Stimulated activated CD4-positive, alpha-beta T cell treated with anti-CD3 and anti-CD28 coated beads, Interleukin-2, amount 100 ng/mL, for 48 hours (primary cell): ENCODE measurements around the gene FAM53A.
A peak's percentile ranks its signal among the peaks of the same experiment; 100 is the strongest.

ENCODE experiments used
- DNase-seq, 2 donors: peaks; one replicate each; pipeline ENCODE4 v3.0.0-alpha.2; 2020

FAM53A gene

DNA sequence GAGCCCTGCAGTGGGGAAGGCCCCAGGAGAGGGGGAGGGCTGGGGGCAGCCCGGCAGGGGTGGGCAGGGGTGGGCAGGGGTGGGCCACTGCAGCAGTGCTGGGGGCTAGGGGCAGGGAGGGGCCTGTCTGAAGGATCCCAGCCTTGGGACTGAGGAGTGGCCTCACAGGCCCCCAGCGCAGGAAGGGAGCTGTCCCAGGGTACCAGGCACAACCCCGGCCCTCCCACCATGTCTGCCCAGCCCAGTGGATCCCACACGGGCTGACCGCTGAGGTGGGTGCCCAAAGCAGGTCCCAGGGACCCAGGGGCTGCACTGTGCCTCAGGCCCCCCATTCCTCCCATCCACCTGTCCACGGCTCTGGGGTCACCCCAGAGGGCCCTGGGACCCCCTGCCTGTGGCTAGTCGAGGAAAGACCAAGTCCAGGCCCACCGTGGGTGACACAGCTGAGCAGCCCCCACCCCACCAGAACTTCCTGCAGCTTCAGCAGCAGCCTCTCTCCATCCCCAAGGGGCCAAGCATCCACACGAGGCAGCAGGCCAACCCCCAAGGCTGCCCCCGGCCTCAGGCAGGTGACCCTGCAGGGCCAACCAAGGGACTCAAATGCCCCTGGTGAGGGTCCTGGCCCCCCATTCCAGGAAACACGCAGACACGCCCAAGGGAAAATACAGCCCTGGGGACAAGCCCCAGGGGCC is 46.4 kb downstream of the FAM53A start:
- no peak for DNase-seq

DNA sequence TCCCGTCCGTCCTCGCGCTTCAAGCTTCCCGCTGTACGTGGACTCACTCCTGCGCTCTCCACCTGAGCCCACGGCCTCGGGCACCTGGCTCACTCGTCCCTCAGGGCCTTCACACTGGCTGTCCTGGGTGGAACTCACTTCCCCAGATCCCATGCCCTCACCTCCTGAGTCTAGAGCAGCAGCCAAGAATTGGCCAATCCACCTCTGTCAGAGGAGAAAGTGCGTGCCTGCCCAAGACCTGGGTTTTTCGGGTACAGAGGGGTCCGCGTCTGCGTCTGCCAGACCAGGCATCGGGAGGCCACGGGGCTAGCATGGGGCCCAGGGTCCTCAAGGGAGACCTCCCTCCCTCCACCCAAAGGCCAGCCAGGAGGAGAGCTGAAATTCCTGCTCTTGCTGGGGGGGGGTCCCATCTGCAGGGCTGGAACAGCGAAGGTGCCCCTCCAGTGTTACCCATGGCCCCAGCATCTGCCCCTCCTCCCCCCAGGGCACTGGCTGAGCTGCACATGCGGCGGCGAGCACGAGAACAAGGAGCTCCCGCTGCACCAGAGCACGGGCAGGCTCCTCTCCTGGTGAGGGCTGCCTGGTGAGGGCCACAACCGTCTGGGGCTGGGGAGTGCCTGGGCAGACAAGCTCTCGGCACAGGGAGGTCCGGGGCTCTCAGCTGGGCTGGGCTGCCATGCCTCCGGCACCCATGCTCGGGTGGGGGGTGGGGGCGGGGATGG is 47.5 kb downstream of the FAM53A start:
- DNase-seq, result no peak

DNA sequence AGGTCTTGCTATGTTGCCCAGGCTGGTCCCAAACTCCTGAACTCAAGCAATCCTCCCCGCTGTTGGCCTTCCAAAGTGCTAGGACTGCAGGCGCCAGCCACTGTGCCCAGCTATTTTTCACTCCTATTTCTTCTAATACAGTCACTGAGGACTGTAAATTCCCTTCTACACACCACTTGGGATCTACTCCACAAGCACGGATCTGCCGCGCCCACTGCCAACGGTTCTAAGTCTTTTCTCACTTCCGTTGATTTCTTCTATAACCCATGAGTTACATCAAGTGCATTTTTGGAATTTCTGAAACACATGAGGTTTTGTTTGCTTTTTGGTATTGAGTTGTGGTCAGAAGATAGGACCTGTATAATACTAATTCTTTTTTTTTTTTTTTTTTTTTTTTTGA is 48.6 kb downstream of the FAM53A start:
- no peak for DNase-seq

DNA sequence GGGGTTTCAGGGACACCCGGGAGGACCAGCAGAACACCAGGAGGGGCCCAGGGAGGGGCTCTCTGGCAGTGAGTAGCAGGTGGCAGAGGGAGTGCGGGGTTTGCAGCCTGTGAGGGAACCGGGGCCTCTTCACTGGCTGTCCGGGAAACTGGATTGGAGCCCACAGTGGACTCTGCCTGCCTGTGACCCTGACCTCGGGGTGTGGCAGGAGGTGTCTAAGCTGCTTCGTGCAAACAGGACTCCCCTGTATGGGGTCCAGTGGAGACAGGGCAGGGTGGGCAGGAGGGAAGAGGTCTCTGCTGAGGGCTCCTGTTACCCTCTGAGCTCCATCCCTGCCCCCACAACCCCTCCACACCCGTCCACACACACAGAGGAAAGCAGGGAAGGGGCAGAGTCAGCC is 50.1 kb downstream of the FAM53A start:
- no peak for DNase-seq

DNA sequence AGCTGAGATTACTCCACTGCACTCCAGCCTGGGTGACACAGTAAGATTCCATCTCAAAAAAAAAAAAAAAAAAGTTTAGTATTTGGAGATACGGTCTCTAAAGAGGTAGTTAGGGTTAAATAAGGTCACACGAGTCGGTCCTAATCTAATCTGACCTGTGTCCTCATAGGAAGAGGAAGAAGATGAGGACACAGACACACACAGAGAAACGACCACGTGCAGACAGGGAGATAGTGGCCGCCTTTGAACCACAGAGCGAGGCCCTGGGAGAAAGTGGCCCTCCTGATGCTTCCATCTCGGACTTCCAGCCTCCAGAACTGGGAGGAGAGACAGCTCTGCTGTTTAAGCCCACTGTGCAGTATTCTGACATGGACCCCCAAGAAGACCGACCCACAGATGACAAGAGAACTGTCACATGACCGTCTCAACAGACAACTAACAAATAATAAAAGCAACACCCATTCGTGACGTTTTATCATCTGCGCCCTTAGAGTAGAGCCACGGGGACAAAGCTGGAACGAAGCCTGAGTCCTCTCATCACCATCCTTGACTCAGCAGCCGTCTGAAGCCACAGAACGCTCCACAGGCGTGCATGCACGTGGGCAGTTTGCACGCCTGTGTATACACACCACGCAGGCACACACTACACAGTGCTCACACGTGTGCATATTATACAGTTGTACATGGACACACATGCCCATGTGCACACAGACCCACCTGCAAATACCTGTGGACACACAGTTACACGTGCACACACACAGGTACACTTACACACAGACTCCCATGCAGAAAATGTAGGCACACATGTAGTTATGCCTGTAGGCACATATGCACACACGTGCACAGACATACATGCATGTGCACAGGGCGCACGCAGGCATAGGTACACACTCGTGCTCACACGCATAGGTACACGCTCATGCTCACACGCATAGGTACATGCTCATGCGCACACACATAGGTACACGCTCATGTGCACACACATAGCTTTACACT is 51.7 kb downstream of the FAM53A start:
- no peak for DNase-seq

DNA sequence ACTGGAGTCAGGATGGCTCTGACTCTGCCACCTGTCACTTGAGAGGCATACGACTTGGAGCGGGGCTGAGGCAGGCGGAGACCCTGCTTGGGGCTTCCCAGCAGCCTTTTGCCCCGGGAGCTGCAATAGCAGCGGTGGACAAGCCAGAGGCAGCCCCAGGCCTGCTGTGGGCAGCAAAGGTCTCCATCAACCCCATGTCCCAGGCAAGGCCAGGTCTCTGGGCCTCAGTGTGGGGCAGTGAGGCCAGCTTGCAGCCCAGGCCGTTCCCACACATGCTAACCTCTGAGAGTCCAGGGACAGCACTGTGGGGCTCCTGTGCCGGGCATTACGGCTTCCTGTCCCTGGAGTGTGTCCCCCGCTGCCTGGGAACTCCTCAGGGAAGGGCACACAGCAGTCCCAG is 53.0 kb downstream of the FAM53A start:
- no peak for DNase-seq

DNA sequence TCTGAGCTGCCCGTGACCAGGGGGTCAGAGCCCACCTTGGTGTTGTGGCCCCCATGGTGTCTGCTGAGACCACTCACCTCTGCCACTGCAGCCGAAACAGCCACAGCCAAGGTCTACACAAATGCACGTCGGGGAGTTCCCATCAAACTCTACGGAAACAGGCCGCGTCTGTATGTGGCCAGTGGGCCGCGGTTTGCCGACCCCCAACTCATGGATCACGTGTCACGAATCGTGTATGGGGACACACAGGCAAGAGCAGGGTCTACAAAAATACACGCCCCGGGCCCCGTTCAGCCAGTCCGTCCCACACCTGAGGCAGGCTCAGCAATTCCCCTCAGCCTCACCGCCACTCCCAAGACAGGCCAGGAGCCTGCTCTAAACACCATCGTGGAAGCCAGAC is 53.8 kb downstream of the FAM53A start:
- no peak for DNase-seq

DNA sequence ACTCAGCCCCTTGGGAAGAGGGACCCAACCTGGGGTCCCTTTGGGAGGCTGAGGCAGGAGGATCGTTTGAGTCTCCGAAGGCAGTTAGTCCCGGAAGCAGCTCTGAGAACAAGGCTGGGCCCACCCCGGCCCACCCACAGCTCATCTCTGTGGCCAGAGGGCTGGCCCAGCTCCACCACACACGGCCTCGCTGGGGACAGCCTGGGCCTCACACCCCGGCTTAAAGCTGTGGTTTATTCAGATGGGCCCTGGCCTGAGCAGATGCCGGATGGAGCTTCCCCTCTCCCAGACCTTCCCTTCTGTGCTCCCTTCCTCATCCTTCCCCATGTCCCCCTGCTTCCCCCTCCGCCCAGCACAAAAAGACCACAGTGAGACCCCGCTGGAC is 54.4 kb downstream of the FAM53A start:
- no peak for DNase-seq

DNA sequence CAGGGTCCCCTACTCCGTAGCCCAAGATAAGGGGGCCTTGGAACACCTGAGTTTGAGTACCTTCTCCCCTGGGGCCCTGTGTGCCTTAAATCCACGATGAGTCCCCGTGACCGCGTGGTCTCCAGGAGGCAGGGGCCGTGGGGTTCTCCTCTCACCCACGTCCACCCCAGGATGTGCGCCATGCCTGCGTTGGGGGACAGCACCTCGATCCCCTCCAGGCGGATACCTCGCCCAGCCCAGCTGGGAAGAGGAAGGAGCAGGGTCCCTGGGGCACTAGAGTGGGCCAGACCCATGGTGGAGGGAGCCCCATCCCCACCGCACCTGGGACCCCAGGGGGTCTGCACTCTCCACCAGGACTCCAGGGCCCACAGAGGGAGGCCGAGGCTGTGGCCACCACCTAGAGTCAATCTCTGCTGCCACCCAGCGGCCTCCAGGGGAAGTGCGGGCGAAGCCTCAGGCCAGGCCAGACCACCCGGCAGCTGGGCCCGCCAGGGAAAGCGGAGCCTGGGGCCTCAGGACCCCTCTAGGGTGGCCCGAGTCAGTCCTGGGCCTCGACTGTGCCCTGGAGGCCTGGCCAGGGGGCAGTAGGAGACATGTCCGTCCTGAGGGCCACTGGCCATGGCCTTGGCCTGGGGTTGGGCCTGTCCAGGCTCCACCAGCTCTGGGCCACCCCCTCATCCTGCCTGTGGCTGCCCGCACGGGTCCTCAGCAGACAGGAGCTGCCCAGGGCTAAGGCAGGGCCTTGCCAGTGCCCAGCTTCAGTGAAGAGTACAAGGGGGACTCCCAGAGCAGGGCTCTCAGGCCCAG is 55.0 kb downstream of the FAM53A start:
- peak; percentile 74 to 78 for DNase-seq

DNA sequence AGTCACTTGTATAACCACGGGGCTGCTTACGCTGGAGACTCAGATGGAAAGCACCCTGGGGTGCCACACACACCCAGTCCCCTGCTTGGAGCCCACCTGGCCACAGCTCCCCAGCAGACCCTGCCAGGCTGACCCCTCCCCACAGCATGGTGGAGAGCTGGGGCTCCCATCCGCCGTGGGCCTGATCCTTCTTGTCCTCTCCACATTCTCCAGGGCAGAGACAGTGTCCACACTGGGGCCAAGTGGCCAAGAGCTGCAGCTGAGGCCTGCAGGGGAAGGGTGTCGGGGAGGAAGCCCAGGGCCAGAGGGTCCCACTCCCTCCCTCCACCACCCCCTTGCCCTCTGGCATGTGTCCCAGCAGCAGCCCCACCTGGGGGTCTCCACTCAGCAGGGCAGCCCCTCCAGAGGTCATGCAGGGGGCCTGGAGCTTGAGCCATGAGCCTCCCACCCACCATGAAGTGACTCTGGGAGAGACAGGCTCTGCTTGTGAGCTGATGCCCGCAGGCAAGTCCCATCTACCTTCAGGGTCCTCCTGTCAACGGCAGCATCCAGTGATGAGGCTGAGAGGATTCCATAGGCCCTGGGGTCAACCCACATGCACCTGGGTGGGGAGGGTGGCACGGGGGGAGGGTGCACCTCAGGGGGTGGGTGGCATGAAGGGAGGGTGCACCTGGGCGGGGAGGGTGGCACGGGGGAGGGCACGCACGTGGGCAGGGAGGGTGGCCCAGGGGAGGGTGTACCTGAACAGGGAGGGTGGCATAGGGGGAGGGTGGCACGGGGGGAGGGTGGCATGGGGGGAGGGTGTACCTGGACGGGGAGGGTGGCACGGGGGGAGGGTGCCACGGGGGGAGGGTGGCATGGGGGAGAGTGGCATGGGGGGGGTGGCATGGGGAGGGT is 56.4 kb downstream of the FAM53A start:
- no peak for DNase-seq

DNA sequence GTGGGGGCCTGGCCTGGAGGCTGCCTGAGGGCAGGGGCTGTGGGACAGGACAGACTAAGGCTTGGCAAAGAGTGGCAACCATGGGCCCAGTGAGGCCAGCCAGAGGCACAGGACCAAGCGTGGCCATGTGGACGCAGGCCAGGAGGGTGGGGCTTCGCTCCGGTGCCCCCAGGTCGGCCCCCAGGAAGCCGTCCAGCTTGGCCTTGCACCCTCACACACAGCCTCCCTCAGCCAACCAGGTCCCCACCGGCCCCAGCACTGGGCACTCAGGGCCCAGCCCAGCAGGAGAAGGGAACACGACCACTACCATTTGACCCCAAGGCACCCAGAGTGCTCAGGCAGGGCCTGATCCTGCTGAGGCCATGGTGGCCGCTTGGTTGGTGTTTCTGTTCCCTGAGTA is 57.2 kb downstream of the FAM53A start:
- no peak for DNase-seq

DNA sequence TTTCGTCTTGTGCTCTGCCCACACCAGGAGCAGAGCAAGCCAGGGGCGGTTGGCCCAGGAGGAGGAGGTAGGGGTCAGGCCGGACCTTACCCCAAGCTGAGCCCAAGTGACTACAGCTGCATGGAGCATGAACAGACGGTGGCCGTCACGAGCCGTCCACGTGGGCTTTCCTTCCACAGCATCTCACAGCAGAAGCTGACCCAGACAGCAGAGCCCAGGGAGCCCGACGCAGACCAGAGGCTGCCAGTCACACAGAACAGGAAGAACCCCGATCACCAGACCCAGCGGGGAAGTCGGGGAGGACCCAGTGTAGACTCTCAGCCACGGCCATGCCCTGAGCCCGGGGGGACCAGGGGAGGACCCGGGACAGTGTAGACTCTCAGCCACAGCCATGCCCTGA is 58.0 kb downstream of the FAM53A start:
- no peak for DNase-seq

DNA sequence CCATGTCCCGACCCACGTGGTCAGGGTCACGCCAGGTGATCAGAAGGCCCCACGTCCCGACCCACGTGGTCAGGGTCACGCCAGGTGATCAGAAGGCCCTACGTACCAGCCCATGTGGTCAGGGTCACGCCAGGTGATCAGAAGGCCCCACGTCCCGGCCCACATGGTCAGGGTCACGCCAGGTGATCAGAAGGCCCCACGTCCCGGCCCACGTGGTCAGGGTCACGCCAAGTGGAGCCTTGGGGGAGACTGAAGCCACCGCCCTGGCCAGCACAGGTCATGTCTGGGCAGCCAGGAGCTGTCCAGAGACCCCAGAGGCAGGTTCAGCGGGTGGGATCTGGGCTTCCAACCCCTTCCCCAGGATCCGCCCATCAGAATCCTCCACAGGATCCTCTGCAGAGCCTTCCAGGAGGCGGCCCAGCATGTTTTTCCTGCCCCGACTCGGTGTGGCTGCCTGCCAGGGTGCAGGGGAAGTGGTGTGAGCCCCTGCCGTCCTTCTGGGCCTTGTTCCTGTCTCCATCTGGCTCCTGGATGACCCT is 58.4 kb downstream of the FAM53A start:
- no peak for DNase-seq

DNA sequence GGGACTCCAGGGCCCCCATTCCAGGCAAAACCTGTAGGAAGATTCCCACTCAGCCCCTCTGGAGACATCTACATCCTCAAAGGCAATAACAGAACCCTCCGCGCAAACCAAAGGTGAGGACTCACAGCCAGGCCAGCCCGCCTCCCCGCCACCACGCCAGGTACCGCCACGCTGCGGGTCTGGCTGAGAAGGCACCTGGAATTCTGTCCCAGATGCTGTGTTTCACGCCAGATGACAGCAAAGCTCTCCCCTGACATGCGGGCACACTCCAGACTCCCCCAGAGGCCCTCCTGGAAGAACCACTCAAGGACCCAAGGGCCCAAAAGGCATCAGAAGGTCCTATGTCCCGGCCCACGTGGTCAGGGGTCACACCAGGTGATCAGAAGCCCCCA is 59.6 kb downstream of the FAM53A start:
- no peak for DNase-seq

DNA sequence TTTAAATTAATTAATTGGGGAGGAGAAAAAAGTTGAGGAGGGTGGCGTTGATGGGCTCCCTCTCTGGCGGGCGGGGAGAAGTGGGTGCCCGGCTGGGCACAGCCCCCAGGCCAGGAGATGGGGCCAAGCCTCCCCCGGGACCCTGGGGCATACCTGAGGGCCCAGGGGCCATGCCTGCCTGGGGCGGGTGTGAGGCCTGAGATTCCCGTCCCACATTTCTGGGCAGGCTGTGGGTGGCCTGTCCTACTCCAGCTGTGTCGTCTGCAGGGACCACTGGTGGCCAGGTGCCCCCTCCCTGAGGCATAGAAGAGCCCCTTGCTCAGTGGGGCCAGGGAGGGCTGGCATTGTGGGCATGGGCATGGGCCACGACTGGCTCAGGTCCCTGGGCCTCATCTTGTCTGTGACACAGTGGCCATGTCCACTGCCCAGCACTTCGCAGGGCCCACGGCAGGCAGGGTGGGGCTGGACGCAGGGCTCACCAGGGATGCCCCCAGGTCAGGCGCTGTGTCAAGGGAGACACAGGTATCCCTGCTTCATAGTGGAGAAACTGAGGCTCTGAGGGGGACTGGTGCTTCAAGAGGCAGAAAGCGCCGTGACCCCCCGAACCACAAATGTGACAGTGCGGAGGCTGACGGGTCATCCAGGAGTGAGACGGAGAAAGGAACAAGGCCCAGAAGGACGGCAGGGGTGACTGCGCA is 60.1 kb downstream of the FAM53A start:
- no peak for DNase-seq

DNA sequence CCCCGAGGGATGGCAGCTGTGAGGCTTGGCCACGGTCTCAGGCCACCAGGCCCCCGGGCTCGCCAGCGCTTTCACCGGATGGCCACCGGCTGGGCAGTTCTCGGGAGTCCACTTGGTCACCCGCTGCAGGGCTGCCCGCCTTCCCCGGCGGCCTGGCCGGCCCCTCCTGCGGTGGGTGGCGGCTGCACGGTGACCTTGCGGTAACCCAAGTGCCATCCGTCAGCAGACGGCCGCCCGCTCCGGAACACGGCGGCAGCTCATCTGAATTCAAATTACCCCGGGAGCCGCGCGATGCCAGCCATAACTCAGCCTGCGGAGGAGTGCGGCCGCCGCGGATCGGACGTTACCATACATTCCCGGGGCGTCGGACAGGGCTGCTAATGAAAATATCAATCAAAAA is 60.7 kb downstream of the FAM53A start:
- no peak for DNase-seq

DNA sequence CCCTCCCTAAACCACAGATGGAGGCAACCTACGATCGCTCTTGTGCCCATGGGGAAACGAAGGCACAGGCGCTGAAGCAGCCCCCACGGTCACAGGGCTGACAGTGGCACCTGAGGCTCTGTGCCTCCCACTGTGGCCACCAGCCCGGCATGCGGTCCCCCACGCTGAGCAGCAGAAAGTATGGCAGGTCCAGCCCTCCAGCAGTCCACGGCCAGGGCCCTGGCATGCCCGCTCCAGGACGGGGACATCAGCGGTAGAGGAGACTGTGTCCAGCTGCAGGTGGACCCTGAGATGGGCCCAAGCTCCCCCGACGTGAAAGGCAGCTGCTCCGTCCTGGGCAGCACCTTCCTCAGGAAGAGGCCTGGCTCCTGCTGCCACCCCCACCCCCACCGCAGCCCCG is 61.2 kb downstream of the FAM53A start:
- DNase-seq, result no peak

DNA sequence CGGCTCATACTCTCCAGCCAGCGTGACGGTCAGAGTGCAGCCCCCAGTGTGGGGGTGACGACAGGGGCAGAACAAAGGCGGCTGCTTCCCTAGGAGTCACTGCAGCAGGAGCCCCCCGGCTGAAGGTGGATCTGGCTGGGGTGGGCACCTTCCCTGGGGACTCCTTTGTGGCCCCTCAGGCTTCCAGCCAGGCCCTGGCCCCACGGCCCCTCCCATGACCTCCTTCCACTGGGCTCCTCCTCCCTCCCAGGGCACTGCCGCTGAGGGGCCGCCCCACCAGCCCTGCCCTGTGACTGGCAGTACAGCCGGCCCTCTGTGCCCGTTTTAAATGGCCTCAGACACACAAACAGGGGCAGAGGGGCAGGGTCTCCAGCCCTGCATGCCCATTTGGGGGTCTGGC is 61.9 kb downstream of the FAM53A start:
- DNase-seq, result no peak

DNA sequence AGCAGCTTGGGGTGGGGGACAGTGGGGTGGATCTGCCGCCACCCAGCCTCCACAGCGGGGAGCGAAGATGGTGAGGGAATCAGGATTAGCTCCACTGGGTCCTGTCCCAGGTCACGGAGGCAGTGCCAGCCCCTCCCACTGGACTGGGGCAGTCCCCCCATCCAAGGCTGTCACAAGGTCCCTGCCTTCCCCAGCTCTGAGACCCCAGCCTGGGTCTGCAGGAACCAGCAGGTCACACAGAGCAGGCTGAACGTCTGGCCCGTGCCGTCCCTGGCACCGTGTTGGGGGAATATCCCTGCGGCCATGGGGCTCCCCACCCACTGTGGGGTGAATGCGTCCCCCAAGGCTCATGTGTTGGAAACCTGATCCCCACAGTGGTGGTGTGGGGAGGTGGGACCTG is 62.6 kb downstream of the FAM53A start:
- DNase-seq, result no peak

DNA sequence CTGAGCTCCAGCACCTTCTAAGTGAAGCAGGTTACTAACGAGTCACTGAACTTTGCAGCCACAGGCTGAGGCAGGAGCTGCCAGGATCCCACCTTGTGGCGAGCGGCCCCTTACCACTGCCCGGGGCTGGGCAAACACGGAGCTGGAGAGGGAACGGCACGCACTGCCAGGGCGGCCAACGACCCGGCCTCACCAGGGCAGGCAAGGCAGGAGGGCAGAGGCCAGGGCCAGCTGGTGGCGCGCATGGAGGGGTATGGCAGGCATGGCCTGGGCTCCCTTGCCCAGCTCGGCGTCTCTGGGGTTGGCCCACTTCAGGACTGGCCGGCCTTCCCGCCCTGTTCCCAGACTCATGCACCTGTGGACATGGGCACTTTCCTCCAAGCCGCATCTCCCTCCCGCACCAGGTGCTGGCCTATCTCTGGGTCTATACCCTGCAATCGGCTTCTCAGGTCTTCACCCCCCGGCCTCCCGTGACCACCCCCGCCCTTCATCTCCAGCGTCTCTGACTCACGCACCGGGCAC is 64.9 kb downstream of the FAM53A start:
- no peak for DNase-seq

DNA sequence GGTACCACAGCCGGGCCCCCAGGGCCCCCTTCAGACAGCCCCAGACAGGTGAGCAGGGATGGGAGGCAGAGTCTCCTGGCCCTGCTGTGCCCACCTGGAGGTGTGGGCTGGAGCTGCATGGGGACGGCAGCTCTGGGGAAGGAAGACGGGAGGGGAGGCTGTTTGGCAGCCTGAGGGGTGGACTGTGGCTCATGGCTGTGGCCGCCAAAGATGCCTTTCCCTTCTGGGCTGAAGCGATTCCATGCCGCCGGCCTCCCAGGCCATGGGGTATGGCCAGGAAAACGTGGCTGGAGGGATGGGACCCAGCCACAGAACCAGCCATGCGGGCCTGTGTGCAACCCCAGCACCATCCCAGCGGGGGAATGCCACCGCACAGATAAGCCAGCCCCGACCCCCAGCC is 65.7 kb downstream of the FAM53A start:
- no peak for DNase-seq
